ENCODE measurements around the gene LRRC58.
"Not testable (repeated sequence)": the region's sequence is repeated elsewhere in the genome, so short reads cannot be mapped to it uniquely, and the experiment has no call there.

The LRRC58 gene

GRCh38 chr3:120381503-120381902 lies 32.3 kb upstream of the LRRC58 start:
- H2AFZ ChIP-seq (ENCODE audit: low read depth, low read length, severe bottlenecking), result no peak overlapping the region
- no peak overlapping the region for H3K4me3 ChIP-seq (ENCODE audit: insufficient read depth, low read length, poor library complexity, severe bottlenecking)
- H3K27me3 ChIP-seq (ENCODE audit: low read length), result no peaks in the 10 kb centered on the region
- H3K27ac ChIP-seq (ENCODE audit: low read depth, low read length), result no peak overlapping the region
- H3K9me2 ChIP-seq (replicated peaks; ENCODE audit: insufficient read depth, low read length), result no peaks in the 10 kb centered on the region
- no peak overlapping the region for H3K9ac ChIP-seq (ENCODE audit: low read length)
- H3F3A ChIP-seq (ENCODE audit: insufficient read depth), result no peaks in the 10 kb centered on the region
- no peaks in the 10 kb centered on the region for H3K36me3 ChIP-seq (ENCODE audit: low read length)
- H3K79me2 ChIP-seq (ENCODE audit: insufficient read depth, low read length), result no peaks in the 10 kb centered on the region
- no peaks in the 10 kb centered on the region for H3K9me3 ChIP-seq (ENCODE audit: insufficient read depth, low read length)
- no peak overlapping the region for H3K4me2 ChIP-seq (ENCODE audit: low read depth, low read length, poor library complexity, severe bottlenecking)
- no peaks in the 10 kb centered on the region for H4K20me1 ChIP-seq (ENCODE audit: low read depth, low read length)
- TF ChIP-seq EZH2phosphoT487 (conservative IDR thresholded peaks at IDR 0.05; ENCODE audit: low read length) (no peak), CTCF (IDR thresholded peaks at IDR 0.05; ENCODE audit: insufficient read depth, low read length, poor library complexity, severe bottlenecking) (no peak)

GRCh38 chr3:120377948-120378347 lies 28.8 kb upstream of the LRRC58 start:
- H3K9ac ChIP-seq (ENCODE audit: low read length), result not testable (repeated sequence)

GRCh38 chr3:120370463-120370862 lies 21.3 kb upstream of the LRRC58 start:
- H3K4me3 ChIP-seq (ENCODE audit: insufficient read depth, low read length, poor library complexity, severe bottlenecking), result no peak overlapping the region
- no peak overlapping the region for H3K27ac ChIP-seq (ENCODE audit: low read depth, low read length)
- no peaks in the 10 kb centered on the region for H3K9me2 ChIP-seq (replicated peaks; ENCODE audit: insufficient read depth, low read length)
- H3K9ac ChIP-seq (ENCODE audit: low read length), result no peak overlapping the region
- no peaks in the 10 kb centered on the region for H4K20me1 ChIP-seq (ENCODE audit: low read depth, low read length)
- no peaks in the 10 kb centered on the region for H3K9me3 ChIP-seq (ENCODE audit: insufficient read depth, low read length)
- no peaks in the 10 kb centered on the region for H3K36me3 ChIP-seq (ENCODE audit: low read length)
- H3K4me2 ChIP-seq (ENCODE audit: low read depth, low read length, poor library complexity, severe bottlenecking), result no peak overlapping the region
- H2AFZ ChIP-seq (ENCODE audit: low read depth, low read length, severe bottlenecking), result no peak overlapping the region
- no peaks in the 10 kb centered on the region for H3K27me3 ChIP-seq (ENCODE audit: low read length)
- no peak for TF ChIP-seq CTCF (IDR thresholded peaks at IDR 0.05; ENCODE audit: insufficient read depth, low read length, poor library complexity, severe bottlenecking)
- no peaks in the 10 kb centered on the region for H3F3A ChIP-seq (ENCODE audit: insufficient read depth)
- H3K79me2 ChIP-seq (ENCODE audit: insufficient read depth, low read length), result no peaks in the 10 kb centered on the region

More at GRCh38 chr3:120377948-120378347, 28.8 kb upstream of the LRRC58 start:
- H3K9me3 ChIP-seq (ENCODE audit: insufficient read depth, low read length); H4K20me1 ChIP-seq (ENCODE audit: low read depth, low read length); H3F3A ChIP-seq (ENCODE audit: insufficient read depth); H3K79me2 ChIP-seq (ENCODE audit: insufficient read depth, low read length); H3K27me3 ChIP-seq (ENCODE audit: low read length); H3K36me3 ChIP-seq (ENCODE audit: low read length); H3K27ac ChIP-seq (ENCODE audit: low read depth, low read length); H3K4me3 ChIP-seq (ENCODE audit: insufficient read depth, low read length, poor library complexity, severe bottlenecking); H3K9me2 ChIP-seq (replicated peaks; ENCODE audit: insufficient read depth, low read length); H2AFZ ChIP-seq (ENCODE audit: low read depth, low read length, severe bottlenecking); H3K4me2 ChIP-seq (ENCODE audit: low read depth, low read length, poor library complexity, severe bottlenecking): not testable (repeated sequence)

- TF ChIP-seq CTCF (IDR thresholded peaks at IDR 0.05; ENCODE audit: insufficient read depth, low read length, poor library complexity, severe bottlenecking), result no peak
- no peak for TF ChIP-seq EZH2phosphoT487 (conservative IDR thresholded peaks at IDR 0.05; ENCODE audit: low read length)
- H3K4me2 ChIP-seq (ENCODE audit: low read depth, low read length, poor library complexity, severe bottlenecking), result no peak overlapping the region
Observed at GRCh38 chr3:120369037-120369467, 19.9 kb upstream of the LRRC58 start.

More at GRCh38 chr3:120369037-120369467, 19.9 kb upstream of the LRRC58 start:
- H3K9me3 ChIP-seq (ENCODE audit: insufficient read depth, low read length), result no peaks in the 10 kb centered on the region
- no peaks in the 10 kb centered on the region for H4K20me1 ChIP-seq (ENCODE audit: low read depth, low read length)
- no peaks in the 10 kb centered on the region for H3K36me3 ChIP-seq (ENCODE audit: low read length)
- H3K9me2 ChIP-seq (replicated peaks; ENCODE audit: insufficient read depth, low read length), result no peaks in the 10 kb centered on the region
- H3K27me3 ChIP-seq (ENCODE audit: low read length), result no peaks in the 10 kb centered on the region
- no peak overlapping the region for H3K4me3 ChIP-seq (ENCODE audit: insufficient read depth, low read length, poor library complexity, severe bottlenecking)
- H3K79me2 ChIP-seq (ENCODE audit: insufficient read depth, low read length), result no peaks in the 10 kb centered on the region
- no peak overlapping the region for H2AFZ ChIP-seq (ENCODE audit: low read depth, low read length, severe bottlenecking)
- H3K9ac ChIP-seq (ENCODE audit: low read length), result no peak overlapping the region
- no peak overlapping the region for H3K27ac ChIP-seq (ENCODE audit: low read depth, low read length)
- no peaks in the 10 kb centered on the region for H3F3A ChIP-seq (ENCODE audit: insufficient read depth)

All from SU-DHL-6 (cell line).